DND-41 (cell line): Measurements from ENCODE around the gene COPS2.

ENCODE experiments used
- ATAC-seq: fragments of 200-7000 bp; cut with Tn5 transposase; 3 replicates; pipeline ENCODE4 v1.9.1; 2021; ENCODE audit warnings: low read depth; ENCODE audit not compliant: insufficient read depth
- DNase-seq: peaks from one replicate; pipeline ENCODE4 v3.0.0-alpha.2; 2020
- H2AFZ ChIP-seq: 2 replicates; pipeline ENCODE4 v1.6.0; 2012; ENCODE audit warnings: low read depth, low read length
- H3K27ac ChIP-seq: 2 replicates; pipeline ENCODE4 v1.5.1; 2012; ENCODE audit warnings: low read length, inconsistent platforms
- H3K27me3 ChIP-seq: fragments of 200-600 bp; sonication (generic); 2 replicates; pipeline ENCODE4 v1.6.0; 2012; ENCODE audit warnings: low read length, mild to moderate bottlenecking, inconsistent platforms; ENCODE audit not compliant: insufficient read depth, poor library complexity
- H3K36me3 ChIP-seq: 2 replicates; pipeline ENCODE4 v1.5.1; 2012; ENCODE audit warnings: low read length, inconsistent platforms; ENCODE audit not compliant: insufficient read depth
- H3K4me1 ChIP-seq: 2 replicates; pipeline ENCODE4 v1.5.1; 2012; ENCODE audit warnings: mild to moderate bottlenecking, low read length; ENCODE audit not compliant: insufficient read depth
- H3K4me2 ChIP-seq: 2 replicates; pipeline ENCODE4 v1.6.0; 2012; ENCODE audit warnings: mild to moderate bottlenecking, moderate library complexity, low read length, inconsistent platforms; ENCODE audit not compliant: insufficient read depth
- H3K4me3 ChIP-seq, 2 experiments: fragments of 200-600 bp in 1 of 2; shearing (Covaris generic) in 1 of 2; 2 replicates each; pipeline ENCODE4 v1.5.1; 2012 to 2016; ENCODE audit warnings: inconsistent platforms in 2 of 2, low read length in 2 of 2, mild to moderate bottlenecking in 2 of 2, low read depth in 1 of 2, moderate library complexity in 1 of 2
- H3K79me2 ChIP-seq: 2 replicates; pipeline ENCODE4 v1.6.0; 2012; ENCODE audit warnings: low read length, inconsistent platforms; ENCODE audit not compliant: insufficient read depth
- H3K9ac ChIP-seq: 2 replicates; pipeline ENCODE4 v1.6.0; 2012; ENCODE audit warnings: low read depth, mild to moderate bottlenecking, inconsistent platforms, low read length, moderate library complexity
- H3K9me3 ChIP-seq: 2 replicates; pipeline ENCODE4 v1.5.1; 2012; ENCODE audit warnings: low read length, moderate library complexity, mild to moderate bottlenecking, inconsistent platforms; ENCODE audit not compliant: insufficient read depth, severe bottlenecking
- H4K20me1 ChIP-seq: 2 replicates; pipeline ENCODE4 v1.6.0; 2012; ENCODE audit warnings: low read length; ENCODE audit not compliant: insufficient read depth
- EZH2 ChIP-seq: IDR thresholded peaks from 3 replicates; pipeline ENCODE4 v1.6.1; 2012; ENCODE audit warnings: borderline replicate concordance, low read depth, mild to moderate bottlenecking, moderate library complexity, low read length, inconsistent platforms; ENCODE audit not compliant: severe bottlenecking
- TF ChIP-seq, protein P1 (sequence below): IDR thresholded peaks from 2 replicates; pipeline ENCODE4 v1.5.1; 2012; ENCODE audit warnings: borderline replicate concordance, low read length, moderate library complexity, mild to moderate bottlenecking; ENCODE audit not compliant: poor library complexity, severe bottlenecking; ENCODE audit errors: extremely low read depth

COPS2 gene

DNA sequence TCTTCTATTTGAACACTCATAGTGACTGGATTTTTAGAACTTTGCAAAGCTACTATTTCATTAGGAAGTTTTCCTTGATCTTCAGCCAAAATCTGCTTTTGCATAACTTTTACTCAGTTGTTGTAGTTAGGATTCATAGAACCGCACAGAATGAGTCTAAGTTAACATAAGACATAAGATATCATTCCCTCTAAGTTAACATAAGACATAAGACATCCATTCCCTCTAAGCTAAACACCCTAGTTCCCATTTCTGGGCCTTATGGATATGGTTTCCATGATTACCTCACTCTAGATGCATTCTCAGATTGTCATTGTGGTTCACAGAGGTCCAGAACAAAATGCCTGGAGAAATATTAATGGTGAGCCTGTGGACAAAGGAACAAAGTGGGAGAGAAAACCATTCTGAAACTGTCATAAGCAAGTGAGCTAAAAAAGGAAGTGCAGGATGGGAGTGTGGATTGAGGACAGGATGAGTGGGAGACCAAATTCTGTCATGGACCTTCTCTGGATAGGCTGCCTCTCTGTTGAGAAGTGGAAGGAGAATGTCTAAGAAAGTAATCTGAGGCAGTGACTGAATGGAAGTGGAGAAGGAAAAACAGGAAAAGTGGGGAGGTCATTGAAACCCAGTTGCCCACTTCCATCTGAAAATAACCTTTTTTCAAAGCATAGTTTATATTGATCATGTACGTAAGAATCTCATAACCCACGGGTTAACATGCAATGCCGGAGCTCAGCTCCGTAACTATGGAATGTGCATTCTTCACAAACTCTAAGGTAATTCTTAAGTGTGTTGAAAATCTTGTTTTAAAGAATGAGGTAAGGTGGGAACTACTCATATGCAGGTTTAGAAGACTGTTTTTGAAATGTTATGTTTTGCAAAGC lies 71.8 kb downstream of the COPS2 start:
- H3K27me3 ChIP-seq, result no peaks in the 10 kb centered on the region
- no peak overlapping the region for H2AFZ ChIP-seq
- no peaks in the 10 kb centered on the region for H3K4me1 ChIP-seq
- TF ChIP-seq EZH2, result no peak
- TF ChIP-seq, protein P1, sequence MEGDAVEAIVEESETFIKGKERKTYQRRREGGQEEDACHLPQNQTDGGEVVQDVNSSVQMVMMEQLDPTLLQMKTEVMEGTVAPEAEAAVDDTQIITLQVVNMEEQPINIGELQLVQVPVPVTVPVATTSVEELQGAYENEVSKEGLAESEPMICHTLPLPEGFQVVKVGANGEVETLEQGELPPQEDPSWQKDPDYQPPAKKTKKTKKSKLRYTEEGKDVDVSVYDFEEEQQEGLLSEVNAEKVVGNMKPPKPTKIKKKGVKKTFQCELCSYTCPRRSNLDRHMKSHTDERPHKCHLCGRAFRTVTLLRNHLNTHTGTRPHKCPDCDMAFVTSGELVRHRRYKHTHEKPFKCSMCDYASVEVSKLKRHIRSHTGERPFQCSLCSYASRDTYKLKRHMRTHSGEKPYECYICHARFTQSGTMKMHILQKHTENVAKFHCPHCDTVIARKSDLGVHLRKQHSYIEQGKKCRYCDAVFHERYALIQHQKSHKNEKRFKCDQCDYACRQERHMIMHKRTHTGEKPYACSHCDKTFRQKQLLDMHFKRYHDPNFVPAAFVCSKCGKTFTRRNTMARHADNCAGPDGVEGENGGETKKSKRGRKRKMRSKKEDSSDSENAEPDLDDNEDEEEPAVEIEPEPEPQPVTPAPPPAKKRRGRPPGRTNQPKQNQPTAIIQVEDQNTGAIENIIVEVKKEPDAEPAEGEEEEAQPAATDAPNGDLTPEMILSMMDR, result no peak
- H3K79me2 ChIP-seq, result no peaks in the 10 kb centered on the region
- H3K36me3 ChIP-seq, result no peaks in the 10 kb centered on the region
- DNase-seq, result no peak
- H4K20me1 ChIP-seq, result no peaks in the 10 kb centered on the region
- H3K9ac ChIP-seq, result no peak overlapping the region
- H3K9me3 ChIP-seq, result no peaks in the 10 kb centered on the region
- H3K4me3 ChIP-seq, result no peak overlapping the region
- ATAC-seq, result no peak
- H3K4me2 ChIP-seq, result no peak overlapping the region
- no peak overlapping the region for H3K27ac ChIP-seq

DNA sequence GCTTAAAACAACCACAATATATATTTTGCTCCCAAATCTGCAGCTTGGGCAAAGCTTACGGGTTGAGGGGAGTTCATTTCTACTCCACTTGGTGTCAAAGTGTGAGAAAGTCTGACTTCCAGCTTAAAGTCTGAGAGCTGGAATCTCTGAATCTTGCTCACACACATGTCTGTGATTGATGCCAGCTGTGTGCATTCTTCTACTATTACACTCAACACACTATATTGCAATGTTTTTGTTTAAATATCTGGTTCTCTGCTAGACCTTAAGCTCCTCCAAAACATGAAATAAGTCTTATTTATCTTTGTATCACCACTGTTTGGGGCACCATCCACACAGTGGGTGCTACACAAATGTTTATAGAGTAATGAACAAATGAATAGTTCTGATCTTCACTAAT lies 72.4 kb downstream of the COPS2 start:
- Histone ChIP-seq H3K27me3 (no peaks in the 10 kb centered on the region), H3K36me3 (no peaks in the 10 kb centered on the region), H3K9ac (no peak overlapping the region), H3K4me2 (no peak overlapping the region), H4K20me1 (no peaks in the 10 kb centered on the region), H3K9me3 (no peaks in the 10 kb centered on the region), H3K4me1 (no peaks in the 10 kb centered on the region), H3K27ac (no peak overlapping the region), H2AFZ (no peak overlapping the region), H3K4me3 (no peak overlapping the region), H3K79me2 (no peaks in the 10 kb centered on the region)
- no peak for DNase-seq
- ATAC-seq, result no peak
- TF ChIP-seq, protein P1, result no peak
- no peak for TF ChIP-seq EZH2

DNA sequence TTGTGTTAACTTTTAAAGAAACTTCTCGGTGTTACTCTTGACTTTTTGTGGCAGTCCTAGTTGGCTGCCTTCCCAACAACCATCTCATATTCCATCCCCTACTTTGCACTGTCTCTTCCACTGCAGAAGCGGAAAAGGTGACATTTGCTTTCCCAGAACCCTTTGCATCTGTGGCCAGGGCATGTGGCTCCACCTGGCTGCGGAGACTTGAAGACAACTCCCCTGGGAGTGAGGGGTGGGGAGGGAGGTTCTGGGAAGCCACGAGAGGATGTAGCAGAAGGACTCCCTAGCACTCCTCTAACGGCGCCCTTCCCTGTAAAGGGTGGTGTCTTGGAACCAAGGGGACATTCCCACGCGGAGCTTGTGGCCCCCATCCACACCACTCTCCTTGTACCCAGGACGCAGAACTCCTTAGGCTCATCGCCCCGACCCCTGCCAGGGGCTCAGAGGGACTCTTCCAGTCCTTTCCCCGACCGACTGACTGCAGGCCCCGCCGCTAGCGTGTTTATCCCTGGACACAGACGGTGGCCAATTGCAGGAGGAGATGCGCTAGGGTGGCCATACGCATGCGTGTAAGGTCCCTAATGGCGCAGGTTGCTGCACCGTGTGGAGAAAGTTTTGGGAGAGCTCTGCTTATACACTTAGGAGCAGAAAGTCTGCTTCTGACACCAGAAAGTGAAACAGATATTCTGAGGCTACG lies 75.9 kb downstream of the COPS2 start:
- Histone ChIP-seq H3K4me2 (no peak overlapping the region), H3K4me3 (no peak overlapping the region), H3K27me3 (no peaks in the 10 kb centered on the region), H3K4me1 (no peaks in the 10 kb centered on the region), H3K36me3 (no peaks in the 10 kb centered on the region), H2AFZ (no peak overlapping the region), H3K9me3 (no peaks in the 10 kb centered on the region), H3K79me2 (no peaks in the 10 kb centered on the region), H4K20me1 (no peaks in the 10 kb centered on the region), H3K27ac (no peak overlapping the region), H3K9ac (no peak overlapping the region)
- no peak for TF ChIP-seq EZH2
- TF ChIP-seq, protein P1, result no peak
- DNase-seq, result no peak
- ATAC-seq, result no peak
